KG1 (cell line): ENCODE measurements around the gene LARP4.
"Not testable (repeated sequence)": the region's sequence is repeated elsewhere in the genome, so short reads cannot be mapped to it uniquely, and the experiment has no call there.

Experiments used
- DNase-seq: peaks from one replicate; lab custom pipeline; 2025; lab: John Stamatoyannopoulos, UW

LARP4 gene

GRCh38 chr12:50482571-50482970, 81.9 kb downstream of the LARP4 start:
- no peak for DNase-seq

- no peak for DNase-seq
Measured at GRCh38 chr12:50483488-50483887, 82.8 kb downstream of the LARP4 start.

GRCh38 chr12:50488801-50489200, 88.1 kb downstream of the LARP4 start:
- no peak for DNase-seq

GRCh38 chr12:50498119-50498518, 97.4 kb downstream of the LARP4 start:
- not testable (repeated sequence) for DNase-seq

GRCh38 chr12:50504798-50505674, 104.4 kb downstream of the LARP4 start, which contains the start of gene DIP2B:
TSS of gene DIP2B (plus strand) at chr12:50504985. CDS start at chr12:50505141, 156 bp downstream.
- peak; percentile 91 for DNase-seq

- peak; percentile 26 for DNase-seq
Measured at GRCh38 chr12:50505675-50506530, 105.2 kb downstream of the LARP4 start.

- DNase-seq: no peak
Measured at GRCh38 chr12:50506753-50507473, 106.2 kb downstream of the LARP4 start.

GRCh38 chr12:50507474-50507838, 106.8 kb downstream of the LARP4 start:
- no peak for DNase-seq

- DNase-seq: no peak
Measured at GRCh38 chr12:50507930-50508329, 107.2 kb downstream of the LARP4 start.

- DNase-seq: no peak
Measured at GRCh38 chr12:50508414-50508813, 107.7 kb downstream of the LARP4 start.

- DNase-seq: no peak
Measured at GRCh38 chr12:50508970-50509663, 108.4 kb downstream of the LARP4 start.

GRCh38 chr12:50514526-50515276, 114.0 kb downstream of the LARP4 start:
- DNase-seq: no peak

GRCh38 chr12:50515587-50515986, 114.9 kb downstream of the LARP4 start:
- no peak for DNase-seq

- peak; percentile 47 for DNase-seq
Measured at GRCh38 chr12:50517421-50518048, 116.8 kb downstream of the LARP4 start.

- no peak for DNase-seq
Measured at GRCh38 chr12:50518090-50518489, 117.4 kb downstream of the LARP4 start.

GRCh38 chr12:50519353-50519752, 118.7 kb downstream of the LARP4 start:
- DNase-seq: no peak

- no peak for DNase-seq
Measured at GRCh38 chr12:50520416-50521207, 119.9 kb downstream of the LARP4 start.

GRCh38 chr12:50521781-50522180, 121.1 kb downstream of the LARP4 start:
- not testable (repeated sequence) for DNase-seq

GRCh38 chr12:50523772-50524171, 123.1 kb downstream of the LARP4 start:
- DNase-seq: no peak

- no peak for DNase-seq
Measured at GRCh38 chr12:50524621-50525020, 123.9 kb downstream of the LARP4 start.
